ENCODE measurements around the gene BIRC6. TPM values are rescaled to one million over a fixed set of nuclear protein-coding genes. Genes with fewer than 3 reads are reported as not detected.
"Not testable (repeated sequence)": the region's sequence is repeated elsewhere in the genome, so short reads cannot be mapped to it uniquely, and the experiment has no call there.

BIRC6 gene
- total and polyA plus RNA-seq, 12 donors, result 14.2 to 165 (median 80.7) TPM

DNA sequence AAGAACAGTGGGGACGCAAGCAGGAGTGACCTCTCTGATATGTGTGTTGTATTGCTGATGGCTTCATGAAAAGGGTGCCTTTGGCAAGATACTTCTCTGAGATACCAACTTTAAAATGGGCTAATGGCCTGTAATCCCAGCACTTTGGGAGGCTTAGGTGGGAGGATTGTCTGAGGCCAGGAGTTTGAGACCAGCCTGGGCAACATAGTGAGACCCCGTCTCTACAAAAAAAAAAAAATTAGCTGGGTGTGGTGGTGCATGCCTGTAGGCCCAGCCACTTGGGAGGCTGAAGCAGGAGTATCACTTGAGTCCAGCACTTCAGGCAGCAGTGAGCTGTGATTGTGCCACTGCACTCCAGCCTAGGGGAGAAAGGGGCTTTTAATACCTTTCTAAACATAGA lies 9.8 kb downstream of the BIRC6 start:
- intact Hi-C loops (cut with DNase I), result no loop called here
- H3K9me3 ChIP-seq (replicated peaks in 1 of 3), result no peaks in the 10 kb centered on the region
- H3K27me3 ChIP-seq, result no peaks in the 10 kb centered on the region
- TF ChIP-seq, protein P1, sequence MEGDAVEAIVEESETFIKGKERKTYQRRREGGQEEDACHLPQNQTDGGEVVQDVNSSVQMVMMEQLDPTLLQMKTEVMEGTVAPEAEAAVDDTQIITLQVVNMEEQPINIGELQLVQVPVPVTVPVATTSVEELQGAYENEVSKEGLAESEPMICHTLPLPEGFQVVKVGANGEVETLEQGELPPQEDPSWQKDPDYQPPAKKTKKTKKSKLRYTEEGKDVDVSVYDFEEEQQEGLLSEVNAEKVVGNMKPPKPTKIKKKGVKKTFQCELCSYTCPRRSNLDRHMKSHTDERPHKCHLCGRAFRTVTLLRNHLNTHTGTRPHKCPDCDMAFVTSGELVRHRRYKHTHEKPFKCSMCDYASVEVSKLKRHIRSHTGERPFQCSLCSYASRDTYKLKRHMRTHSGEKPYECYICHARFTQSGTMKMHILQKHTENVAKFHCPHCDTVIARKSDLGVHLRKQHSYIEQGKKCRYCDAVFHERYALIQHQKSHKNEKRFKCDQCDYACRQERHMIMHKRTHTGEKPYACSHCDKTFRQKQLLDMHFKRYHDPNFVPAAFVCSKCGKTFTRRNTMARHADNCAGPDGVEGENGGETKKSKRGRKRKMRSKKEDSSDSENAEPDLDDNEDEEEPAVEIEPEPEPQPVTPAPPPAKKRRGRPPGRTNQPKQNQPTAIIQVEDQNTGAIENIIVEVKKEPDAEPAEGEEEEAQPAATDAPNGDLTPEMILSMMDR (IDR thresholded peaks at IDR 0.05), result no peak
- TF ChIP-seq POLR2A (IDR thresholded peaks at IDR 0.05), result no peak
- WGBS, 4 donors, result 94 to 100% (median 98%) methylated on average over 2 of the region's 2 CpGs
- H3K27ac ChIP-seq, result no peak overlapping the region
- no peaks in the 10 kb centered on the region for H3K36me3 ChIP-seq (replicated peaks in 1 of 2)
- DNase-seq, result no peak
- H3K4me1 ChIP-seq (replicated peaks in 1 of 2), result peaks cover 3 to 41% of the 10 kb centered on the region in 2 donors
- H3K4me3 ChIP-seq, result no peak overlapping the region

DNA sequence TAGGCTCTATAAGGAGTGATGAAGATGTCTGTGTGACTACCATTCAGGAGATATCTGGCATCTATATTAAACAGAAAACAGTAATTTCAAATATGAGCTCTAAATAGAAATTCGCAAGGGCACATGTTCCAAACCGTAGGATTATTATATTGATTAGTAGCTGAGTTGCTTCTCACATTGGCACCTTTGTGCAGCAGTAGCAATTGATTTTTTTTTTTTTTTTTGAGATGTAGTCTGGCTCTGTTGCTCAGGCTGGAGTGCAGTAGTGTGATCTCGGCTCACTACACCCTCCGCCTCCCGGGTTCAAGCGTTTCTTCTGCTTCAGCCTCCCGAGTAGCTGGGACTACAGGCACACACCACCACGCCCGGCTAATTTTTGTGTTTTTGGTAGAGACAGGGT lies 12.4 kb downstream of the BIRC6 start:
- 94 to 96% (median 95%) methylated on average over 9 of the region's 9 CpGs for WGBS, 4 donors

DNA sequence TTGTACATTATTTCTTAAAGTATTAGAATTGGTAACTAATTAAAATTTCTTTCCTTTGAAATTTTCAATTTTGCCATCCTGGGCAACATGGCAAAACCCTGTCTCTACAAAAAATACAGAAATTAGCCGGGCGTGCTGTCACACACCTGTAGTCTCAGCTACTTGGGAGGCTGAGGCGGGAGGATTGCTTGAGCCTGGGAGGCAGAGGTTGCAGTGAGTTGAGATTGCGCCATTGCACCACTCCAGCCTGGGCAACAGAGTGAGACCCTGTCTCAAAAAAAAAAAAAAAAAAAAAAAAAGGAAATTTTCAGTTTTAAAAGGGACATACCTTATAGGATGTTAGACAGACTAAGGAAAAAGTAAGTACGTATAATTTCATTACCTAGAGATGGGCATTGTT lies 14.1 kb downstream of the BIRC6 start:
- 94 to 99% (median 97%) methylated on average over 5 of the region's 5 CpGs for WGBS, 4 donors
- H3K4me3 ChIP-seq; DNase-seq; H3K36me3 ChIP-seq (replicated peaks in 1 of 2); H3K27me3 ChIP-seq; intact Hi-C loops (cut with DNase I); H3K27ac ChIP-seq; H3K9me3 ChIP-seq (replicated peaks in 1 of 3): not testable (repeated sequence)
- peaks cover 3 to 18% of the 10 kb centered on the region in 2 donors for H3K4me1 ChIP-seq (replicated peaks in 1 of 2)

More for the DNA sequence above, 12.4 kb downstream of the BIRC6 start:
- no peak for TF ChIP-seq POLR2A (IDR thresholded peaks at IDR 0.05)
- TF ChIP-seq, protein P1 (IDR thresholded peaks at IDR 0.05), result no peak
- Histone ChIP-seq H3K4me1 (replicated peaks in 1 of 2) (peaks cover 3 to 34% of the 10 kb centered on the region in 2 donors), H3K27me3 (no peaks in the 10 kb centered on the region), H3K27ac (no peak overlapping the region), H3K4me3 (no peak overlapping the region), H3K36me3 (replicated peaks in 1 of 2) (no peaks in the 10 kb centered on the region), H3K9me3 (replicated peaks in 1 of 3) (no peaks in the 10 kb centered on the region)
- DNase-seq, result no peak
- intact Hi-C loops (cut with DNase I), result no loop called here

DNA sequence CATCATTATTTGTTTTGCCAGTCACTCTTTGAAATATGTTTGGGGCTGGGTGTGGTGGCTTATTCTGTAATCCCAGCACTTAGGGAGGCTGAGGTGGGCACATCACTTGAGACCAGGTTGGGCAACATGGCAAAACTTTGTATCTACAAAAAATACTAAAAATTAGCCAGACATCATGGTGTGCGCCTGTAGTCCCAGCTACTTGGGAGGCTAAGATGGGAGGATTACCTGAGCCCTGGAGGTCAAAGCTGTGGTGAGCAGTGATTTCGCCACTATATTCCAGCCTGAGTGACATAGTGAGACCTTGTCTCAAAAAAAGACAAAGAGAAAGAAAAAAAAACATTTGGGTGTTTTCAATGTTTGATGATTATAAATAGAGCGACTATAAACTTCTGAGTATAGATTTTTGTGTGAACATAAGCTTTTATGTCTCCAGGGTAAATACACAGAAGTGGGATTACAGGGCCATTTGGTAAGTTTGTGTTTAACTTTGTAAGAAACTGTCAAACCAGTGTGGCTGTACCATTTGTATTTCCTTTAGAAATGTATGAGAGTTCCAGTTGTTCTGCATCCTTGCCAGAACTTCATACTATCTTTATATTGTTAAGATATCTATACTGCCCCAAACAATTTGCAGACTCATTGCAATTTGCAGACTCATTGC lies 15.8 kb downstream of the BIRC6 start:
- H3K36me3 ChIP-seq (replicated peaks in 1 of 2), result no peaks in the 10 kb centered on the region
- no peak overlapping the region for H3K27ac ChIP-seq
- H3K9me3 ChIP-seq (replicated peaks in 1 of 3), result no peaks in the 10 kb centered on the region
- no peak overlapping the region for H3K4me3 ChIP-seq
- H3K4me1 ChIP-seq (replicated peaks in 1 of 2), result peaks cover 8 to 21% of the 10 kb centered on the region in 2 donors
- intact Hi-C loops (cut with DNase I), result no loop called here
- no peaks in the 10 kb centered on the region for H3K27me3 ChIP-seq
- TF ChIP-seq, protein P1 (IDR thresholded peaks at IDR 0.05), result no peak
- TF ChIP-seq POLR2A (IDR thresholded peaks at IDR 0.05), result no peak
- 93 to 98% (median 96%) methylated on average over 3 of the region's 3 CpGs for WGBS, 4 donors
- DNase-seq, result no peak

Data from adrenal gland (tissue), 12 donors.